ENCODE data around the gene TGFBRAP1.

GRCh38 chr2:105249891-105250290, 79.6 kb downstream of the TGFBRAP1 start:
- TF ChIP-seq CTCF (IDR thresholded peaks at IDR 0.05) = no peak
- TF ChIP-seq POLR2A (IDR thresholded peaks at IDR 0.05) = no peak

Measured in tibial nerve (tissue), 3 donors.